SK-N-SH (cell line): ENCODE results near the gene CFAP91. TPM values are rescaled to one million over a fixed set of nuclear protein-coding genes. Genes with fewer than 3 reads are reported as not detected.

Experiments used
- CTCF ChIA-PET: fragments of 300-600, 350-600 bp; formaldehyde crosslinking; extraction: SDS; loops from one replicate; lab custom pipeline; 2021; lab: Yijun Ruan, JAX
- POLR2A ChIA-PET: fragments of 350-600 bp; sonication (Branson Sonifier 250); formaldehyde crosslinking; extraction: SDS; loops from one replicate; lab custom pipeline; 2020; ENCODE audit warnings: antibody characterized with exemption, inconsistent platforms; lab: Yijun Ruan, JAX
- DNase-seq: peaks from one replicate; pipeline ENCODE4 v3.0.0; 2012
- H2AFZ ChIP-seq: fragments of 200-600 bp; sonication (generic); 2 replicates; pipeline ENCODE4 v1.8.1; 2016; ENCODE audit warnings: antibody characterized with exemption, mild to moderate bottlenecking, low read depth
- H3F3A ChIP-seq: fragments of 200-600 bp; sonication (generic); replicated peaks from 2 replicates; pipeline ENCODE3; 2016; ENCODE audit warnings: antibody characterized with exemption, mild to moderate bottlenecking; ENCODE audit not compliant: insufficient read depth
- H3K27ac ChIP-seq, 2 experiments: fragments of 200-500 bp in 1 of 2; fragments of 200-600 bp in 1 of 2; sonication (Bioruptor generic) in 1 of 2; sonication (generic), shearing (Covaris generic) in 1 of 2; 2 replicates each; pipeline versions ENCODE4 v1.5.1 to v1.6.1; 2014 to 2016; ENCODE audit warnings: low read depth in 2 of 2, inconsistent platforms in 1 of 2, low read length in 1 of 2, mild to moderate bottlenecking in 1 of 2, mixed read lengths in 1 of 2
- H3K27me3 ChIP-seq: fragments of 200-600 bp; sonication (generic), shearing (Covaris generic); 2 replicates; pipeline ENCODE4 v1.6.1; 2016; ENCODE audit warnings: mixed run types; ENCODE audit not compliant: insufficient read depth
- H3K36me3 ChIP-seq, 2 experiments: fragments of 200-500 bp in 1 of 2; fragments of 200-600 bp in 1 of 2; sonication (Bioruptor generic) in 1 of 2; sonication (generic) in 1 of 2; replicated peaks in 1 of 2; 2 replicates each; pipeline versions ENCODE3 to v1.5.1; 2014 to 2016; ENCODE audit warnings: low read length in 1 of 2, mild to moderate bottlenecking in 1 of 2; ENCODE audit not compliant: insufficient read depth in 2 of 2, control insufficient read depth in 1 of 2
- H3K4me1 ChIP-seq, 2 experiments: fragments of 200-500 bp in 1 of 2; fragments of 200-600 bp in 1 of 2; sonication (Bioruptor generic) in 1 of 2; sonication (generic), shearing (Covaris generic) in 1 of 2; 2 replicates each; pipeline versions ENCODE4 v1.5.1 to v1.6.1; 2014 to 2016; ENCODE audit warnings: low read depth in 1 of 2, low read length in 1 of 2, mixed run types in 1 of 2; ENCODE audit not compliant: insufficient read depth in 2 of 2, control insufficient read depth in 1 of 2
- H3K4me2 ChIP-seq: fragments of 200-600 bp; sonication (generic), shearing (Covaris generic); 2 replicates; pipeline ENCODE4 v1.6.1; 2017; ENCODE audit warnings: mixed run types
- H3K4me3 ChIP-seq, 2 experiments: fragments of 200-500 bp in 1 of 2; fragments of 200-600 bp in 1 of 2; sonication (Bioruptor generic) in 1 of 2; sonication (generic), shearing (Covaris generic) in 1 of 2; 2 replicates each; pipeline versions ENCODE4 v1.5.1 to v1.8.1; 2014 to 2016; ENCODE audit warnings: low read depth in 2 of 2, inconsistent platforms in 1 of 2, low read length in 1 of 2, mild to moderate bottlenecking in 1 of 2, mixed read lengths in 1 of 2, moderate library complexity in 1 of 2
- H3K79me2 ChIP-seq: fragments of 200-600 bp; sonication (generic); 2 replicates; pipeline ENCODE4 v1.8.1; 2017; ENCODE audit warnings: mild to moderate bottlenecking; ENCODE audit not compliant: insufficient read depth
- H3K9ac ChIP-seq: fragments of 200-600 bp; sonication (generic); 2 replicates; pipeline ENCODE4 v1.6.1; 2017; ENCODE audit warnings: mixed run types
- H3K9me2 ChIP-seq: fragments of 200-600 bp; sonication (generic); 2 replicates; pipeline ENCODE4 v1.6.1; 2017; ENCODE audit warnings: mixed run types
- H3K9me3 ChIP-seq: fragments of 200-600 bp; sonication (generic); 2 replicates; pipeline ENCODE4 v1.6.1; 2017; ENCODE audit warnings: mixed run types, mild to moderate bottlenecking, moderate library complexity
- H4K20me1 ChIP-seq: fragments of 200-600 bp; sonication (generic); 2 replicates; pipeline ENCODE4 v1.6.1; 2017; ENCODE audit warnings: mild to moderate bottlenecking, mixed run types; ENCODE audit not compliant: insufficient read depth
- CTCF ChIP-seq: fragments of 200-600 bp; sonication (generic); IDR thresholded peaks from 2 replicates; pipeline ENCODE4 v1.6.1; 2017; ENCODE audit warnings: antibody characterized with exemption, mild to moderate bottlenecking, moderate library complexity
- ELF1 ChIP-seq: IDR thresholded peaks from 2 replicates; pipeline ENCODE4 v1.4.0; 2012
- EP300 ChIP-seq, 2 experiments: IDR thresholded peaks; 2 replicates each; pipeline versions ENCODE4 v1.4.0 to v1.6.1; 2012; ENCODE audit warnings: borderline replicate concordance in 1 of 2, low read depth in 1 of 2, low read length in 1 of 2
- FOSL2 ChIP-seq: IDR thresholded peaks from 2 replicates; pipeline ENCODE4 v1.4.0; 2012; ENCODE audit warnings: low read depth, mild to moderate bottlenecking, moderate library complexity, borderline replicate concordance
- GATA2 ChIP-seq: sonication (generic); formaldehyde crosslinking; IDR thresholded peaks from 2 replicates; pipeline ENCODE4 v1.5.0; 2020; ENCODE audit warnings: mild to moderate bottlenecking, missing genetic modification reagents
- IRF3 ChIP-seq: fragments of 150-350 bp; IDR thresholded peaks from 2 replicates; pipeline ENCODE4 v1.6.1; 2016; ENCODE audit warnings: mild to moderate bottlenecking, low read depth, low read length
- JUND ChIP-seq: IDR thresholded peaks from 2 replicates; pipeline ENCODE4 v1.4.0; 2012
- PBX3 ChIP-seq: IDR thresholded peaks from 2 replicates; pipeline ENCODE4; 2012
- RCOR1 ChIP-seq: fragments of 150-350 bp; IDR thresholded peaks from 2 replicates; pipeline ENCODE4 v1.6.1; 2017; ENCODE audit warnings: antibody characterized with exemption, low read length
- TAF1 ChIP-seq: IDR thresholded peaks from 2 replicates; pipeline ENCODE4 v1.6.1; 2012; ENCODE audit warnings: low read depth, mild to moderate bottlenecking, low read length, moderate library complexity, borderline replicate concordance
- TCF12 ChIP-seq: IDR thresholded peaks from 2 replicates; pipeline ENCODE4 v1.4.0; 2012
- ZBTB33 ChIP-seq: IDR thresholded peaks from 2 replicates; pipeline ENCODE4 v1.4.0; 2012; ENCODE audit warnings: low read depth, borderline replicate concordance
- WGBS: methylation state at CpG from one replicate; pipeline ENCODE4 v1.1.6; 2017; ENCODE audit warnings: low lambda C conversion rate; 5-methylcytosine and 5-hydroxymethylcytosine counted together
- polyA plus RNA-seq, 3 experiments: library from polyadenylated mRNA; depleted of rRNA; stranded (reverse); fragments of >200 nt; gene quantifications; 2 replicates each; pipeline ENCODE4 v1.2.3, GENCODE V29; 2012

The CFAP91 gene
- polyA plus RNA-seq, 1 of the 3 experiments (the other 2 are of a cell fraction) = 3.7 TPM

GRCh38 chr3:119729996-119730395, 27.2 kb downstream of the CFAP91 start:
- Histone ChIP-seq H2AFZ (no peak overlapping the region), H3K4me1 (peaks cover 3 to 5% of the 10 kb centered on the region in 2 experiments; a peak in 2 of 4 replicates), H3K79me2 (no peaks in the 10 kb centered on the region), H3K27me3 (no peaks in the 10 kb centered on the region), H3K9me2 (no peaks in the 10 kb centered on the region)
- CTCF ChIA-PET = no interaction called here
- no peak for TF ChIP-seq GATA2 (CRISPR knock-in tag)
- no peak for TF ChIP-seq CTCF
- no peak for TF ChIP-seq RCOR1
- TF ChIP-seq IRF3 = no peak
- no peak for TF ChIP-seq TAF1
- no peak for TF ChIP-seq EP300 (IDR thresholded peaks at IDR 0.05; ENCODE audit: borderline replicate concordance in 1 of 2, low read depth in 1 of 2, low read length in 1 of 2)
- no peak for TF ChIP-seq JUND
- no peak for TF ChIP-seq FOSL2
- no peak for TF ChIP-seq ELF1
- TF ChIP-seq ZBTB33 = no peak
- TF ChIP-seq, all 33 proteins: peak for 0
- DNase-seq = no peak
- Histone ChIP-seq H3K9ac (no peak overlapping the region), H4K20me1 (no peaks in the 10 kb centered on the region), H3K4me2 (no peak overlapping the region), H3F3A (peaks cover 13% of the 10 kb centered on the region), H3K36me3 (no peaks in the 10 kb centered on the region), H3K4me3 (no peak overlapping the region), H3K9me3 (no peaks in the 10 kb centered on the region), H3K27ac (no peak overlapping the region)
- POLR2A ChIA-PET = no interaction called here
- WGBS = 89% methylated on average over 6 of the region's 6 CpGs

- peak; percentile 66; the same call in 1 of the 2 replicates for TF ChIP-seq TCF12
- 0 out of 2 replicates have a peak, but pooled peaks have one; percentile 17 for TF ChIP-seq JUND
- no peak for TF ChIP-seq RCOR1
- TF ChIP-seq PBX3 = peak; percentile 80
- TF ChIP-seq EP300 (IDR thresholded peaks at IDR 0.05; ENCODE audit: borderline replicate concordance in 1 of 2, low read depth in 1 of 2, low read length in 1 of 2) = 0 out of 4 replicates have a peak, but pooled peaks of 1 of the 2 experiments have one; percentile 24
- TF ChIP-seq FOSL2 = peak; percentile 54; the same call in 1 of the 2 replicates
- Histone ChIP-seq H3K4me3 (no peak overlapping the region), H4K20me1 (no peaks in the 10 kb centered on the region), H3F3A (peaks cover 13% of the 10 kb centered on the region), H3K27ac (peak overlapping the region in 1 of 2 experiments; percentile 34; a peak in 2 of 4 replicates), H3K9me3 (no peaks in the 10 kb centered on the region), H2AFZ (0 out of 2 replicates have a peak overlapping the region, but pooled peaks have one; percentile 6), H3K36me3 (no peaks in the 10 kb centered on the region), H3K9ac (no peak overlapping the region), H3K79me2 (no peaks in the 10 kb centered on the region), H3K9me2 (no peaks in the 10 kb centered on the region), H3K4me1 (peaks cover 3 to 5% of the 10 kb centered on the region in 2 experiments; a peak in 2 of 4 replicates), H3K4me2 (no peak overlapping the region), H3K27me3 (no peaks in the 10 kb centered on the region)
- CTCF ChIA-PET = interaction anchor here (1.5 kb wide), 1 partner anchor 8 kb away, joined by 4 read pairs; no protein-coding TSS in a partner anchor
- 74% methylated on average over 8 of the region's 8 CpGs for WGBS
- DNase-seq = no peak
- POLR2A ChIA-PET = interaction anchor here (0.6 kb wide), 2 partner anchors 9 to 12 kb away, joined by 3 to 5 read pairs; no protein-coding TSS in a partner anchor
These were observed 28.9 kb downstream of the CFAP91 start for GRCh38 chr3:119731560-119732343.
